ENCODE measurements around the gene HYCC1.

GRCh38 chr7:23014681-23015080 lies 751 bp upstream of the HYCC1 start:
- no peak for TF ChIP-seq CTCF (IDR thresholded peaks at IDR 0.05)
- no peak for TF ChIP-seq ZFX (IDR thresholded peaks at IDR 0.05; ENCODE audit: borderline replicate concordance)

Data from 22Rv1 (cell line).